IMR-90 (cell line): ENCODE data around the gene LATS2. TPM values are rescaled to one million over a fixed set of nuclear protein-coding genes. Genes with fewer than 3 reads are reported as not detected.
A peak's percentile ranks its signal among the peaks of the same experiment; 100 is the strongest.

Source experiments
- ATAC-seq: fragments of 200-7000 bp; cut with Tn5 transposase; 2 replicates; pipeline ENCODE4 v1.9.1; 2020; ENCODE audit warnings: low read depth, mild to moderate bottlenecking, moderate library complexity
- BruUV-seq: library from RNA; stranded (reverse); fragments of 400-500 nt; replicated peaks from 2 replicates; lab custom pipeline; 2021; lab: Mats Ljungman, UMichigan
- CTCF ChIA-PET: fragments of 300-600 bp; formaldehyde crosslinking; extraction: SDS; loops from one replicate; lab custom pipeline; 2021; ENCODE audit warnings: antibody characterized with exemption; lab: Yijun Ruan, JAX
- POLR2A ChIA-PET: fragments of 300-600 bp; sonication (Branson Sonifier 250); formaldehyde crosslinking; loops from one replicate; lab custom pipeline; 2022; ENCODE audit warnings: antibody characterized with exemption; ENCODE audit not compliant: unreplicated experiment; lab: Charles Lee
- DNase-seq: peaks from one replicate; pipeline ENCODE4 v3.0.0; 2013
- H2AFZ ChIP-seq: replicated peaks from 2 replicates; pipeline ENCODE3; 2013; ENCODE audit warnings: low read length, mild to moderate bottlenecking; ENCODE audit not compliant: poor library complexity
- H2AK5ac ChIP-seq: 2 replicates; pipeline ENCODE4 v1.6.1; 2013; ENCODE audit warnings: low read depth, low read length, inconsistent platforms
- H2AK9ac ChIP-seq: replicated peaks from 2 replicates; pipeline ENCODE3; 2013; ENCODE audit warnings: mild to moderate bottlenecking, low read depth, low read length, moderate library complexity; ENCODE audit not compliant: poor library complexity
- H2BK120ac ChIP-seq: 2 replicates; pipeline ENCODE4 v1.6.1; 2013; ENCODE audit warnings: low read depth, low read length, inconsistent platforms
- H2BK15ac ChIP-seq: 3 replicates; pipeline ENCODE4 v1.6.1; 2013; ENCODE audit warnings: low read depth, low read length, inconsistent platforms
- H2BK20ac ChIP-seq: 2 replicates; pipeline ENCODE4 v1.6.1; 2013; ENCODE audit warnings: low read depth, mild to moderate bottlenecking, inconsistent platforms, low read length, moderate library complexity
- H2BK5ac ChIP-seq: 2 replicates; pipeline ENCODE4 v1.6.1; 2013; ENCODE audit warnings: mild to moderate bottlenecking, low read depth, low read length, inconsistent platforms; ENCODE audit not compliant: poor library complexity, severe bottlenecking
- H3K14ac ChIP-seq: replicated peaks from 2 replicates; pipeline ENCODE4 v1.6.1; 2013; ENCODE audit warnings: low read depth, low read length, inconsistent platforms
- H3K18ac ChIP-seq: 2 replicates; pipeline ENCODE4 v1.6.1; 2013; ENCODE audit warnings: low read depth, low read length, control low read depth
- H3K23ac ChIP-seq: 2 replicates; pipeline ENCODE4 v1.6.1; 2013; ENCODE audit warnings: low read depth, low read length, inconsistent platforms
- H3K27ac ChIP-seq: 2 replicates; pipeline ENCODE4 v1.5.1; 2013; ENCODE audit warnings: mild to moderate bottlenecking, control low read depth, low read length; ENCODE audit not compliant: insufficient read depth
- H3K27me3 ChIP-seq: 2 replicates; pipeline ENCODE4 v1.6.1; 2013; ENCODE audit warnings: low read length; ENCODE audit not compliant: control insufficient read depth, insufficient read depth
- H3K36me3 ChIP-seq: 2 replicates; pipeline ENCODE4 v1.6.1; 2013; ENCODE audit warnings: low read length, mixed read lengths; ENCODE audit not compliant: control insufficient read depth, insufficient read depth
- H3K4ac ChIP-seq: 2 replicates; pipeline ENCODE4 v1.6.1; 2013; ENCODE audit warnings: low read depth, low read length, inconsistent platforms
- H3K4me1 ChIP-seq: 2 replicates; pipeline ENCODE4 v1.6.1; 2013; ENCODE audit warnings: low read length, mixed read lengths; ENCODE audit not compliant: control insufficient read depth, insufficient read depth
- H3K4me2 ChIP-seq: 2 replicates; pipeline ENCODE4 v1.6.1; 2013; ENCODE audit warnings: low read depth, mild to moderate bottlenecking, control low read depth, low read length, moderate library complexity
- H3K4me3 ChIP-seq: 2 replicates; pipeline ENCODE4 v1.5.1; 2013; ENCODE audit warnings: low read depth, mild to moderate bottlenecking, control low read depth, low read length, moderate library complexity; ENCODE audit not compliant: insufficient read depth
- H3K56ac ChIP-seq: 2 replicates; pipeline ENCODE4 v1.6.1; 2013; ENCODE audit warnings: low read length, inconsistent platforms; ENCODE audit not compliant: insufficient read depth; ENCODE audit errors: extremely low read depth
- H3K79me1 ChIP-seq, 2 experiments: 2 replicates each; pipeline ENCODE4 v1.6.1; 2013; ENCODE audit warnings: low read length in 2 of 2, inconsistent platforms in 1 of 2, low read depth in 1 of 2
- H3K9ac ChIP-seq: 2 replicates; pipeline ENCODE4 v1.6.1; 2013; ENCODE audit warnings: low read depth, low read length, control low read depth
- H3K9me1 ChIP-seq: 2 replicates; pipeline ENCODE4 v1.6.1; 2013; ENCODE audit warnings: low read length, inconsistent platforms; ENCODE audit not compliant: insufficient read depth
- H3K9me3 ChIP-seq: 2 replicates; pipeline ENCODE4 v1.6.1; 2013; ENCODE audit warnings: low read length; ENCODE audit not compliant: control insufficient read depth, insufficient read depth
- H4K20me1 ChIP-seq: 2 replicates; pipeline ENCODE4 v1.6.1; 2013; ENCODE audit warnings: low read length, inconsistent platforms; ENCODE audit not compliant: insufficient read depth
- H4K5ac ChIP-seq: 2 replicates; pipeline ENCODE4 v1.6.1; 2013; ENCODE audit warnings: mild to moderate bottlenecking, low read depth, low read length, control low read depth
- H4K8ac ChIP-seq, 2 experiments: 2 replicates each; pipeline ENCODE4 v1.6.1; 2013; ENCODE audit warnings: low read depth in 2 of 2, low read length in 2 of 2, control low read depth in 1 of 2, inconsistent platforms in 1 of 2
- H4K91ac ChIP-seq: 2 replicates; pipeline ENCODE4 v1.6.1; 2013; ENCODE audit warnings: low read depth, low read length, inconsistent platforms; ENCODE audit not compliant: insufficient read depth
- BHLHE40 ChIP-seq: fragments of 150-350 bp; IDR thresholded peaks from 2 replicates; pipeline ENCODE4 v1.6.1; 2016; ENCODE audit warnings: mild to moderate bottlenecking, low read depth, low read length
- CEBPB ChIP-seq: IDR thresholded peaks from 2 replicates; pipeline ENCODE4 v1.6.1; 2012; ENCODE audit warnings: low read depth, low read length, improper control_type of control experiment
- CTCF ChIP-seq: conservative IDR thresholded peaks from 2 replicates; pipeline ENCODE4 v1.5.1; 2012; ENCODE audit warnings: mild to moderate bottlenecking, low read depth, low read length, improper control_type of control experiment
- MAZ ChIP-seq: IDR thresholded peaks from 2 replicates; pipeline ENCODE4 v1.6.1; 2012; ENCODE audit warnings: low read depth, mild to moderate bottlenecking, low read length, improper control_type of control experiment, moderate library complexity, borderline replicate concordance
- MXI1 ChIP-seq: IDR thresholded peaks from 2 replicates; pipeline ENCODE4 v1.6.1; 2012; ENCODE audit warnings: low read depth, mild to moderate bottlenecking, low read length, moderate library complexity, borderline replicate concordance
- NFE2L2 ChIP-seq: fragments of 150-350 bp; IDR thresholded peaks from 2 replicates; pipeline ENCODE4 v1.6.1; 2016; ENCODE audit warnings: low read depth, mild to moderate bottlenecking, low read length
- RFX5 ChIP-seq: IDR thresholded peaks from 2 replicates; pipeline ENCODE4 v1.8.0; 2012; ENCODE audit warnings: low read depth, mild to moderate bottlenecking, low read length, moderate library complexity
- WGBS, 2 experiments: methylation state at CpG; one replicate each; pipeline versions ENCODE4 v1.1.5 to v1.1.7; 2013; ENCODE audit warnings: missing lambda C conversion rate in 2 of 2; ENCODE audit not compliant: insufficient read length in 1 of 2; ENCODE audit errors: extremely low coverage in 2 of 2; 5-methylcytosine and 5-hydroxymethylcytosine counted together
- dilution Hi-C: fragments of 300-500 bp; cut with HindIII; formaldehyde crosslinking; loops from one replicate; pipeline ENCODE4 v1.14.3; 2018; ENCODE audit warnings: low sequenced_read_pairs; ENCODE audit not compliant: unreplicated experiment
- in situ Hi-C: fragments of 300-500 bp; cut with MboI; formaldehyde crosslinking; loops from 3 replicates; pipeline ENCODE4 v1.14.3; 2019; ENCODE audit warnings: low sequenced_read_pairs, inconsistent platforms, mixed read lengths
- intact Hi-C: fragments of 100-400 bp; cut with micrococcal nuclease; formaldehyde crosslinking; loops from 2 replicates; pipeline ENCODE4 v1.10.0; 2022
- polyA plus RNA-seq, 3 experiments: library from polyadenylated mRNA; depleted of rRNA; stranded (reverse); fragments of >200 nt; gene quantifications; 2 replicates each; pipeline ENCODE4 v1.2.3, GENCODE V29; 2012; ENCODE audit warnings: low replicate concordance in 1 of 3
- total RNA-seq: library from RNA; depleted of rRNA; stranded (reverse); fragments of >200 nt; gene quantifications from 2 replicates; pipeline ENCODE4 v1.2.3, GENCODE V29; 2012

LATS2 gene
- total and polyA plus RNA-seq, 2 of the 4 experiments (the other 2 are of a cell fraction): 12.7 to 22.4 TPM

- POLR2A ChIA-PET: interaction anchor here (0.6 kb wide), 1 partner anchor 74 kb away, joined by 6 read pairs; no protein-coding TSS in a partner anchor
- 82% methylated on average over 3 of the region's 4 CpGs; no CpG with 5 or more reads in 1 of the 2 experiments for WGBS, 2 experiments
- TF ChIP-seq CTCF (no peak), NFE2L2 (no peak), CEBPB (no peak), BHLHE40 (no peak), MAZ (no peak), RFX5 (no peak), MXI1 (no peak)
These were observed 9.6 kb upstream of the LATS2 start for GRCh38 chr13:21071015-21071414.

More at GRCh38 chr13:21071015-21071414, 9.6 kb upstream of the LATS2 start:
- Histone ChIP-seq H3K9ac (no peak overlapping the region), H4K8ac (peak overlapping the region in 1 of 2 experiments; percentile 10; a peak in 2 of 4 replicates), H3K23ac (peak overlapping the region; percentile 41), H2BK120ac (peak overlapping the region; percentile 82), H2AK9ac (no peak overlapping the region), H3K27ac (peak overlapping the region; percentile 5; the same call in 1 of the 2 replicates), H3K4me2 (peak overlapping the region; percentile 3; the same call in 1 of the 2 replicates), H4K91ac (peak overlapping the region; percentile 9; the same call in 1 of the 2 replicates), H3K9me1 (peaks cover 15% of the 10 kb centered on the region), H3K36me3 (no peaks in the 10 kb centered on the region), H3K14ac (peak overlapping the region; percentile 87), H2BK5ac (peak overlapping the region; percentile 95), H3K4me1 (peaks cover 20% of the 10 kb centered on the region), H3K18ac (peak overlapping the region; percentile 74; the same call in 1 of the 2 replicates), H4K5ac (peak overlapping the region; percentile 52), H2BK15ac (peak overlapping the region; percentile 1), H2AFZ (no peak overlapping the region), H3K4me3 (no peak overlapping the region), H4K20me1 (no peaks in the 10 kb centered on the region), H3K27me3 (no peaks in the 10 kb centered on the region), H3K9me3 (no peaks in the 10 kb centered on the region), H2AK5ac (peak overlapping the region; percentile 66), H3K79me1 (peaks cover 0 to 14% of the 10 kb centered on the region in 2 experiments; a peak in 1 of 4 replicates), H3K4ac (peak overlapping the region; percentile 64), H3K56ac (peak overlapping the region; percentile 10; the same call in 1 of the 2 replicates), H2BK20ac (peak overlapping the region; percentile 60)
- ATAC-seq: 0 out of 2 replicates have a peak, but pooled peaks have one; percentile 4
- dilution Hi-C loops: no loop called here
- intact Hi-C loops: no loop called here
- CTCF ChIA-PET: interaction anchor here (0.6 to 0.9 kb wide), 2 partner anchors 36 to 104 kb away, joined by 3 read pairs; no protein-coding TSS in a partner anchor
- DNase-seq: no peak
- in situ Hi-C loops: loop anchor here (10.0 kb wide), 1 partner anchor 56 kb away; no protein-coding TSS in a partner anchor
- no TSS peak for BruUV-seq
